ENCODE results near the gene CACNA1D. TPM values are rescaled to one million over a fixed set of nuclear protein-coding genes. Genes with fewer than 3 reads are reported as not detected.

Gene CACNA1D
- total and polyA plus RNA-seq, 9 of the 15 experiments (the other 6 are each of a cell fraction or from before 2014, with no cell fraction given) = 0.29 TPM; not detected in 8

GRCh38 chr3:53550005-53550620 lies 55.7 kb downstream of the CACNA1D start (continued):
- no peak for TF ChIP-seq ZNF592 (IDR thresholded peaks at IDR 0.05)
- no peak for TF ChIP-seq ZNF124 (CRISPR knock-in tag; IDR thresholded peaks at IDR 0.05)
- no peak for TF ChIP-seq TAL1 (IDR thresholded peaks at IDR 0.05)
- TF ChIP-seq ZNF699 (CRISPR knock-in tag; IDR thresholded peaks at IDR 0.05; ENCODE audit: insufficient replicate concordance) = no peak
- TF ChIP-seq CREB3 (tag; conservative IDR thresholded peaks at IDR 0.05; ENCODE audit: low read depth) = no peak
- no peak for TF ChIP-seq ZFP30 (CRISPR knock-in tag; IDR thresholded peaks at IDR 0.05; ENCODE audit: borderline replicate concordance)
- TF ChIP-seq ZNF431 (CRISPR knock-in tag; IDR thresholded peaks at IDR 0.05) = no peak
- TF ChIP-seq ZSCAN29 (IDR thresholded peaks at IDR 0.05) = no peak

All from K562 (cell line).